ENCODE measurements around the gene OAS1.

OAS1 gene

GRCh38 chr12:112965643-112966042 lies 58.9 kb downstream of the OAS1 start:
- Histone ChIP-seq H3K36me3 (ENCODE audit: control insufficient read depth, insufficient read depth, low read length) (no peaks in the 10 kb centered on the region), H3K79me2 (no peaks in the 10 kb centered on the region), H3K9ac (no peak overlapping the region), H3K9me3 (ENCODE audit: control insufficient read depth, low read length) (no peaks in the 10 kb centered on the region), H3K27me3 (ENCODE audit: control insufficient read depth, insufficient read depth, low read length) (no peaks in the 10 kb centered on the region), H3K4me1 (no peaks in the 10 kb centered on the region), H3K4me3 (ENCODE audit: low read depth, low read length) (no peak overlapping the region), H3K4me2 (ENCODE audit: low read length) (no peak overlapping the region), H2AFZ (no peak overlapping the region), H3K27ac (no peak overlapping the region)
- TF ChIP-seq CTCF (IDR thresholded peaks at IDR 0.05) = no peak

- Histone ChIP-seq H3K4me3 (ENCODE audit: low read depth, low read length) (no peak overlapping the region), H3K36me3 (ENCODE audit: control insufficient read depth, insufficient read depth, low read length) (no peaks in the 10 kb centered on the region), H3K27ac (no peak overlapping the region), H3K4me2 (ENCODE audit: low read length) (no peak overlapping the region), H3K79me2 (no peaks in the 10 kb centered on the region), H3K9me3 (ENCODE audit: control insufficient read depth, low read length) (no peaks in the 10 kb centered on the region), H3K9ac (no peak overlapping the region), H2AFZ (no peak overlapping the region), H3K4me1 (no peaks in the 10 kb centered on the region), H3K27me3 (ENCODE audit: control insufficient read depth, insufficient read depth, low read length) (no peaks in the 10 kb centered on the region)
- TF ChIP-seq CTCF (IDR thresholded peaks at IDR 0.05) = no peak
Observed at GRCh38 chr12:112967306-112967705, 60.5 kb downstream of the OAS1 start.

- Histone ChIP-seq H2AFZ (no peak overlapping the region), H3K4me2 (ENCODE audit: low read length) (no peak overlapping the region), H3K4me3 (ENCODE audit: low read depth, low read length) (no peak overlapping the region), H3K9ac (no peak overlapping the region), H3K27me3 (ENCODE audit: control insufficient read depth, insufficient read depth, low read length) (no peaks in the 10 kb centered on the region), H3K9me3 (ENCODE audit: control insufficient read depth, low read length) (no peaks in the 10 kb centered on the region), H3K4me1 (no peaks in the 10 kb centered on the region), H3K79me2 (no peaks in the 10 kb centered on the region), H3K36me3 (ENCODE audit: control insufficient read depth, insufficient read depth, low read length) (no peaks in the 10 kb centered on the region), H3K27ac (no peak overlapping the region)
- TF ChIP-seq CTCF (IDR thresholded peaks at IDR 0.05) = no peak
Observed at GRCh38 chr12:112967858-112968257, 61.1 kb downstream of the OAS1 start.
